Measurements from ENCODE around the gene RNF32.

GRCh38 chr7:156604836-156605695, 35.5 kb upstream of the RNF32 start:
- TF ChIP-seq CTCF (IDR thresholded peaks at IDR 0.05; ENCODE audit: low read depth, low read length) (no peak), EZH2phosphoT487 (IDR thresholded peaks at IDR 0.05; ENCODE audit: low read depth) (no peak)
